HepG2 (cell line): ENCODE data around the gene ACE. TPM values are rescaled to one million over a fixed set of nuclear protein-coding genes. Genes with fewer than 3 reads are reported as not detected.

Experiments
- ARID2 ChIP-seq: sonication (generic); formaldehyde crosslinking; IDR thresholded peaks from 2 replicates; pipeline ENCODE4 v1.8.1; 2022; ENCODE audit warnings: mild to moderate bottlenecking, missing genetic modification reagents, borderline replicate concordance
- DNMT3B ChIP-seq: conservative IDR thresholded peaks from 2 replicates; pipeline ENCODE4 v1.6.1; 2016; ENCODE audit warnings: missing biosample characterization, control low read depth
- FOXP1 ChIP-seq, 2 experiments: fragments of 450-650 bp in 1 of 2; IDR thresholded peaks; 2 replicates each; pipeline ENCODE4 v1.6.1; 2017 to 2018; ENCODE audit warnings: antibody characterized with exemption in 1 of 2
- GLI4 ChIP-seq: sonication (generic); formaldehyde crosslinking; IDR thresholded peaks from 2 replicates; pipeline ENCODE4 v1.5.1; 2020; ENCODE audit warnings: missing genetic modification reagents, mild to moderate bottlenecking, moderate library complexity, borderline replicate concordance
- HMG20A ChIP-seq: IDR thresholded peaks from 2 replicates; pipeline ENCODE4 v1.6.1; 2016; ENCODE audit warnings: borderline replicate concordance
- HMG20B ChIP-seq: conservative IDR thresholded peaks from 2 replicates; pipeline ENCODE4 v1.6.1; 2016; ENCODE audit warnings: missing genetic modification reagents, missing compliant biosample characterization
- MEIS2 ChIP-seq: sonication (generic); formaldehyde crosslinking; IDR thresholded peaks from 2 replicates; pipeline ENCODE4 v1.9.0; 2021; ENCODE audit warnings: mild to moderate bottlenecking, missing genetic modification reagents
- PHF20 ChIP-seq: sonication (generic); formaldehyde crosslinking; IDR thresholded peaks from 2 replicates; pipeline ENCODE4 v1.5.0; 2020; ENCODE audit warnings: mild to moderate bottlenecking, missing genetic modification reagents
- SALL1 ChIP-seq: sonication (generic); formaldehyde crosslinking; IDR thresholded peaks from 2 replicates; pipeline ENCODE4 v1.8.0; 2022; ENCODE audit warnings: mild to moderate bottlenecking, missing genetic modification reagents
- SP140L ChIP-seq: sonication (generic); formaldehyde crosslinking; IDR thresholded peaks from 2 replicates; pipeline ENCODE4 v1.4.0; 2020; ENCODE audit warnings: missing genetic modification reagents, borderline replicate concordance
- SP4 ChIP-seq: sonication (generic); formaldehyde crosslinking; IDR thresholded peaks from 2 replicates; pipeline ENCODE4 v1.8.1; 2023; ENCODE audit warnings: mild to moderate bottlenecking, missing genetic modification reagents
- STAG1 ChIP-seq: sonication (generic); formaldehyde crosslinking; IDR thresholded peaks from 2 replicates; pipeline ENCODE4 v1.4.0; 2020; ENCODE audit warnings: missing genetic modification reagents
- TBL1XR1 ChIP-seq: fragments of 150-350 bp; IDR thresholded peaks from 2 replicates; pipeline ENCODE4 v1.6.1; 2014; ENCODE audit warnings: borderline replicate concordance, low read length; ENCODE audit not compliant: partially characterized antibody
- THAP11 ChIP-seq: IDR thresholded peaks from 2 replicates; pipeline ENCODE4 v1.6.1; 2016; ENCODE audit warnings: missing biosample characterization, missing genetic modification reagents
- ZBTB38 ChIP-seq: sonication (generic); formaldehyde crosslinking; IDR thresholded peaks from 2 replicates; pipeline ENCODE4 v1.5.1; 2020; ENCODE audit warnings: mild to moderate bottlenecking, missing genetic modification reagents
- ZKSCAN5 ChIP-seq: sonication (generic); formaldehyde crosslinking; IDR thresholded peaks from 2 replicates; pipeline ENCODE4 v1.5.1; 2020; ENCODE audit warnings: mild to moderate bottlenecking, missing genetic modification reagents
- ZNF331 ChIP-seq: sonication (generic); formaldehyde crosslinking; IDR thresholded peaks from 2 replicates; pipeline ENCODE4 v1.4.0; 2020; ENCODE audit warnings: missing genetic modification reagents
- ZNF382 ChIP-seq: sonication (generic); formaldehyde crosslinking; IDR thresholded peaks from 2 replicates; pipeline ENCODE4 v1.5.0; 2020; ENCODE audit warnings: missing genetic modification reagents, mild to moderate bottlenecking, borderline replicate concordance
- ZNF430 ChIP-seq: sonication (generic); formaldehyde crosslinking; IDR thresholded peaks from 2 replicates; pipeline ENCODE4 v1.9.0; 2021; ENCODE audit warnings: mild to moderate bottlenecking, missing genetic modification reagents
- ZNF446 ChIP-seq: sonication (generic); formaldehyde crosslinking; IDR thresholded peaks from 2 replicates; pipeline ENCODE4 v1.5.0; 2020; ENCODE audit warnings: mild to moderate bottlenecking, missing genetic modification reagents
- ZNF451 ChIP-seq: sonication (generic); formaldehyde crosslinking; IDR thresholded peaks from 2 replicates; pipeline ENCODE4 v1.5.0; 2020; ENCODE audit warnings: mild to moderate bottlenecking, missing genetic modification reagents
- ZNF496 ChIP-seq: sonication (generic); formaldehyde crosslinking; IDR thresholded peaks from 2 replicates; pipeline ENCODE4 v1.8.1; 2023; ENCODE audit warnings: mild to moderate bottlenecking, moderate library complexity, missing genetic modification reagents; ENCODE audit not compliant: insufficient replicate concordance
- ZSCAN22 ChIP-seq: sonication (generic); formaldehyde crosslinking; IDR thresholded peaks from 2 replicates; pipeline ENCODE4 v1.4.0; 2020; ENCODE audit warnings: mild to moderate bottlenecking, missing genetic modification reagents
- polyA plus RNA-seq, 8 experiments: library from polyadenylated mRNA; depleted of rRNA in 3 of 8; stranded (reverse) in 7 of 8; unstranded in 1 of 8; fragments of >200 nt; fragmentation: Illumina TruSeq in 4 of 8; extraction: Trizol in 4 of 8; gene quantifications; 2 replicates each; pipeline versions ENCODE4 v1.2.1 to v1.2.3, GENCODE V29; 2011 to 2016; ENCODE audit warnings: low read depth in 4 of 8, missing spikeins in 1 of 8, mixed read lengths in 1 of 8; ENCODE audit not compliant: insufficient read depth in 1 of 8
- total RNA-seq, 5 experiments: library from RNA; depleted of rRNA; stranded (reverse); fragments of >200 nt; fragmentation: Illumina TruSeq; extraction: Trizol; gene quantifications; 2 replicates each; pipeline ENCODE4 v1.2.3, GENCODE V29; 2016; ENCODE audit warnings: low read depth in 1 of 5
- TF ChIP-seq, protein P1 (sequence below): sonication (generic); formaldehyde crosslinking; IDR thresholded peaks from 2 replicates; pipeline ENCODE4 v1.4.0; 2020; ENCODE audit warnings: missing genetic modification reagents, borderline replicate concordance
- TF ChIP-seq, protein P2 (sequence below): sonication (generic); formaldehyde crosslinking; IDR thresholded peaks from 2 replicates; pipeline ENCODE4 v1.9.0; 2021; ENCODE audit warnings: missing genetic modification reagents, mild to moderate bottlenecking, borderline replicate concordance

Gene ACE
- total and polyA plus RNA-seq, 2 of the 13 experiments (the other 11 are each of a cell fraction or from before 2014, with no cell fraction given) = 0.08 to 0.13 TPM

DNA sequence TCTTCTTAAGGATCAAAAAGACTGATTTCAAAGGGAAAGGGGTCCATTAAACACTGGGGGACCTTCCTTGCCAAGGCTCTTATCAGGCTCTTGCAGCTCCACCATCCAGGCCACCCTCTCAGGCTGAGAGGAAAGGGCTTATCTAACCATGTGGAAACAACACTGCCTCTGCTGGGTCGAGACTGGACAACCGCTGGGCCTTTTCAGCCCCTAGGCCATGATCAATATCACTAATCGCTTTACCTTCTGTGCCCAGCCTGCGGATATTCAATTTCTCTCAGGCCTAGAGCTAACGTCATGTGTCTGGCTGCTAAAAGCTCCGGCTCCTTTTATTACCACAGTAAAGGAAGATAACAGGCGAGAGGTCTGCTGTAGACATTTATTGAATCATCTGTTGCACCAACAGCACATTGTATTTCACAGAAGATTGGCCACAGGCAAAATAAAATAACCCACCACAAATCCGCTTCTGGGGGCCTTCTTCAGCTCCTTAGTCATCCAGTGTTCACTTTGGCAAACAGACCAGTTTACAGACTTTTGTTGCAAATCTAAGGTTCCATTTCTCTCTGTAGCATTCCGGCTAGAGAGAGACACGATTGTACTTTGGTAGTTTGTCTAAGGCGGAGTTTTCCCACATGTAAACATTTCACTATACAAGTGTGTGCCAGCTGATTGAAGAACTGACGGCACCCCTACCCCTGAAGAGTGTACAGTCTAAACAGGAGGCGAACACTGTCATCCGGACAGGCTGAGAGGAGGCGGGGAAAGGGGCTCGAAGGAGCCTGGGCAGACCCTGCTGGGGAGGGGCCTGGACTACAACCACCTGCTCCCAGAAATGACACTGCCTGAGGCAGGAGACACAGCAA is 44.7 kb upstream of the ACE start (continued):
- TF ChIP-seq, protein P1, sequence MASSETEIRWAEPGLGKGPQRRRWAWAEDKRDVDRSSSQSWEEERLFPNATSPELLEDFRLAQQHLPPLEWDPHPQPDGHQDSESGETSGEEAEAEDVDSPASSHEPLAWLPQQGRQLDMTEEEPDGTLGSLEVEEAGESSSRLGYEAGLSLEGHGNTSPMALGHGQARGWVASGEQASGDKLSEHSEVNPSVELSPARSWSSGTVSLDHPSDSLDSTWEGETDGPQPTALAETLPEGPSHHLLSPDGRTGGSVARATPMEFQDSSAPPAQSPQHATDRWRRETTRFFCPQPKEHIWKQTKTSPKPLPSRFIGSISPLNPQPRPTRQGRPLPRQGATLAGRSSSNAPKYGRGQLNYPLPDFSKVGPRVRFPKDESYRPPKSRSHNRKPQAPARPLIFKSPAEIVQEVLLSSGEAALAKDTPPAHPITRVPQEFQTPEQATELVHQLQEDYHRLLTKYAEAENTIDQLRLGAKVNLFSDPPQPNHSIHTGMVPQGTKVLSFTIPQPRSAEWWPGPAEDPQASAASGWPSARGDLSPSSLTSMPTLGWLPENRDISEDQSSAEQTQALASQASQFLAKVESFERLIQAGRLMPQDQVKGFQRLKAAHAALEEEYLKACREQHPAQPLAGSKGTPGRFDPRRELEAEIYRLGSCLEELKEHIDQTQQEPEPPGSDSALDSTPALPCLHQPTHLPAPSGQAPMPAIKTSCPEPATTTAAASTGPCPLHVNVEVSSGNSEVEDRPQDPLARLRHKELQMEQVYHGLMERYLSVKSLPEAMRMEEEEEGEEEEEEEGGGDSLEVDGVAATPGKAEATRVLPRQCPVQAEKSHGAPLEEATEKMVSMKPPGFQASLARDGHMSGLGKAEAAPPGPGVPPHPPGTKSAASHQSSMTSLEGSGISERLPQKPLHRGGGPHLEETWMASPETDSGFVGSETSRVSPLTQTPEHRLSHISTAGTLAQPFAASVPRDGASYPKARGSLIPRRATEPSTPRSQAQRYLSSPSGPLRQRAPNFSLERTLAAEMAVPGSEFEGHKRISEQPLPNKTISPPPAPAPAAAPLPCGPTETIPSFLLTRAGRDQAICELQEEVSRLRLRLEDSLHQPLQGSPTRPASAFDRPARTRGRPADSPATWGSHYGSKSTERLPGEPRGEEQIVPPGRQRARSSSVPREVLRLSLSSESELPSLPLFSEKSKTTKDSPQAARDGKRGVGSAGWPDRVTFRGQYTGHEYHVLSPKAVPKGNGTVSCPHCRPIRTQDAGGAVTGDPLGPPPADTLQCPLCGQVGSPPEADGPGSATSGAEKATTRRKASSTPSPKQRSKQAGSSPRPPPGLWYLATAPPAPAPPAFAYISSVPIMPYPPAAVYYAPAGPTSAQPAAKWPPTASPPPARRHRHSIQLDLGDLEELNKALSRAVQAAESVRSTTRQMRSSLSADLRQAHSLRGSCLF (CRISPR knock-in tag) = no peak
- TF ChIP-seq ZNF382 = no peak
- no peak for TF ChIP-seq ARID2
- TF ChIP-seq ZNF331 = no peak
- TF ChIP-seq ZNF446 (CRISPR knock-in tag) = no peak
- peak; percentile 75; the same call in 1 of the 2 replicates for TF ChIP-seq HMG20A (CRISPR knock-in tag)
- no peak for TF ChIP-seq PHF20 (CRISPR knock-in tag)
- TF ChIP-seq ZNF451 (CRISPR knock-in tag) = no peak
- no peak for TF ChIP-seq MEIS2
- TF ChIP-seq SP4 = 0 out of 2 replicates have a peak, but pooled peaks have one; percentile 43
- no peak for TF ChIP-seq ZKSCAN5 (CRISPR knock-in tag)
- TF ChIP-seq GLI4 (CRISPR knock-in tag) = no peak
- TF ChIP-seq ZBTB38 (CRISPR knock-in tag) = no peak
- no peak for TF ChIP-seq STAG1 (CRISPR knock-in tag)
- no peak for TF ChIP-seq TBL1XR1
- no peak for TF ChIP-seq ZNF430 (CRISPR knock-in tag)
- TF ChIP-seq HMG20B (CRISPR knock-in tag) = no peak
- peak; percentile 15; the same call in 1 of the 2 replicates for TF ChIP-seq THAP11 (CRISPR knock-in tag)
- TF ChIP-seq, protein P2, sequence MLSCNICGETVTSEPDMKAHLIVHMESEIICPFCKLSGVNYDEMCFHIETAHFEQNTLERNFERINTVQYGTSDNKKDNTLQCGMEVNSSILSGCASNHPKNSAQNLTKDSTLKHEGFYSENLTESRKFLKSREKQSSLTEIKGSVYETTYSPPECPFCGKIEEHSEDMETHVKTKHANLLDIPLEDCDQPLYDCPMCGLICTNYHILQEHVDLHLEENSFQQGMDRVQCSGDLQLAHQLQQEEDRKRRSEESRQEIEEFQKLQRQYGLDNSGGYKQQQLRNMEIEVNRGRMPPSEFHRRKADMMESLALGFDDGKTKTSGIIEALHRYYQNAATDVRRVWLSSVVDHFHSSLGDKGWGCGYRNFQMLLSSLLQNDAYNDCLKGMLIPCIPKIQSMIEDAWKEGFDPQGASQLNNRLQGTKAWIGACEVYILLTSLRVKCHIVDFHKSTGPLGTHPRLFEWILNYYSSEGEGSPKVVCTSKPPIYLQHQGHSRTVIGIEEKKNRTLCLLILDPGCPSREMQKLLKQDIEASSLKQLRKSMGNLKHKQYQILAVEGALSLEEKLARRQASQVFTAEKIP (CRISPR knock-in tag) = no peak
- TF ChIP-seq FOXP1 (IDR thresholded peaks at IDR 0.05) = no peak
- TF ChIP-seq FOXP1 (CRISPR knock-in tag; IDR thresholded peaks at IDR 0.05) = peak; percentile 88
- TF ChIP-seq DNMT3B (CRISPR knock-in tag) = no peak
- TF ChIP-seq ZNF496 = no peak
- TF ChIP-seq SALL1 (CRISPR knock-in tag) = peak; percentile 3; the same call in 1 of the 2 replicates
- no peak for TF ChIP-seq SP140L (CRISPR knock-in tag)
- TF ChIP-seq ZSCAN22 = no peak
